Mammary epithelial cell (primary cell): ENCODE results near the gene SP100.

Experiments
- CTCF ChIP-seq, 2 donors: IDR thresholded peaks in 1 of 2; conservative IDR thresholded peaks in 1 of 2; 2 replicates each; pipeline ENCODE4 v1.5.1; 2011 to 2012; ENCODE audit warnings: inconsistent platforms in 2 of 2, low read length in 2 of 2, mild to moderate bottlenecking in 2 of 2, control low read depth in 1 of 2, low read depth in 1 of 2; ENCODE audit not compliant: insufficient read depth in 1 of 2; ENCODE audit errors: extremely low read depth in 1 of 2
- EZH2 ChIP-seq: IDR thresholded peaks from 2 replicates; pipeline ENCODE4 v1.6.1; 2012; ENCODE audit warnings: low read length, inconsistent platforms, borderline replicate concordance

GRCh38 chr2:230408244-230408842 lies 7.7 kb upstream of the SP100 start:
- no peak for TF ChIP-seq CTCF (conservative IDR thresholded peaks at IDR 0.05 in 1 of 2, IDR thresholded peaks at IDR 0.05 in 1 of 2; ENCODE audit: extremely low read depth in 1 of 2, insufficient read depth in 1 of 2, low read depth in 1 of 2, low read length in 2 of 2)
- TF ChIP-seq EZH2, result no peak
